ENCODE data around the gene FMN2.

DNA sequence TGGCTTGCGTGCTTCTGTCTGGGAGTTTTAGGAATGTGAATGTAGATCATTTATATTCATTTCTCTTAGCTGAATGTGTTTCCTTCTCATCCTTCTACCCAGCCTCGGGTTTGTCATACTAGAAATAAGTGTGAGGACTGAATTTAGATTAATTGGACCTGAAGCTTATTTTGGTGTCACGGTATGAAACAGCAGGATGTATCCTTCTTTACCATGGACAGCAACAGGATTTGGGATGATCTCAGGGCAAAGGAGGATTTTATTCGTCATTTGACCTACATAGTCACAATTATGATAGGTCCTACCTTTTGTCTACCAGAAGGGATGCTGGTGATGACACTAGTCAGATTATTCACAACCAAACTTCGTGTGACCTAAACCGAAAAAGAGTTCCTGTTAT is 127.4 kb downstream of the FMN2 start:
- TF ChIP-seq, protein P1, sequence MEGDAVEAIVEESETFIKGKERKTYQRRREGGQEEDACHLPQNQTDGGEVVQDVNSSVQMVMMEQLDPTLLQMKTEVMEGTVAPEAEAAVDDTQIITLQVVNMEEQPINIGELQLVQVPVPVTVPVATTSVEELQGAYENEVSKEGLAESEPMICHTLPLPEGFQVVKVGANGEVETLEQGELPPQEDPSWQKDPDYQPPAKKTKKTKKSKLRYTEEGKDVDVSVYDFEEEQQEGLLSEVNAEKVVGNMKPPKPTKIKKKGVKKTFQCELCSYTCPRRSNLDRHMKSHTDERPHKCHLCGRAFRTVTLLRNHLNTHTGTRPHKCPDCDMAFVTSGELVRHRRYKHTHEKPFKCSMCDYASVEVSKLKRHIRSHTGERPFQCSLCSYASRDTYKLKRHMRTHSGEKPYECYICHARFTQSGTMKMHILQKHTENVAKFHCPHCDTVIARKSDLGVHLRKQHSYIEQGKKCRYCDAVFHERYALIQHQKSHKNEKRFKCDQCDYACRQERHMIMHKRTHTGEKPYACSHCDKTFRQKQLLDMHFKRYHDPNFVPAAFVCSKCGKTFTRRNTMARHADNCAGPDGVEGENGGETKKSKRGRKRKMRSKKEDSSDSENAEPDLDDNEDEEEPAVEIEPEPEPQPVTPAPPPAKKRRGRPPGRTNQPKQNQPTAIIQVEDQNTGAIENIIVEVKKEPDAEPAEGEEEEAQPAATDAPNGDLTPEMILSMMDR (IDR thresholded peaks at IDR 0.05) = no peak
- TF ChIP-seq POLR2A (IDR thresholded peaks at IDR 0.05) = no peak

Measured in lower leg skin (tissue), 3 donors.